ENCODE data around the gene DLG2.

Gene DLG2

DNA sequence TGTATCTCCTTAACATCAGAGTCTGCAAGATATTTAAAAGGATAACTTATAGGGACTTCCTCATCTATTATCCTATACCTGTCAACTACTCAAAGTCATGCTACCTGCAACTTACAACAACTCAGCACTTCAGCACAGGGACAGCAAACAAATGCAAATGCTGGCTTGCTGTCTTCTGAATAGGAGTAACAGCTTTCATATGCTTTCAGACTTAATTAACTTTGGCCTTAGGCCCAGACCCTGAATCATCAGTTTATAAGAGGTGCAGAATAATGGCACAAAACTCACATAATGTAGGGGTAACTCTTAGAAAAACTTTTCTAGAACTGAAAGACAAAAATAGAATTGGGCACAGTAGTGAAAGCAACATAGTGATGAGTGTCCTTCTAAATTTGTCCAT, 953.4 kb downstream of the DLG2 start:
- TF ChIP-seq, protein P1, sequence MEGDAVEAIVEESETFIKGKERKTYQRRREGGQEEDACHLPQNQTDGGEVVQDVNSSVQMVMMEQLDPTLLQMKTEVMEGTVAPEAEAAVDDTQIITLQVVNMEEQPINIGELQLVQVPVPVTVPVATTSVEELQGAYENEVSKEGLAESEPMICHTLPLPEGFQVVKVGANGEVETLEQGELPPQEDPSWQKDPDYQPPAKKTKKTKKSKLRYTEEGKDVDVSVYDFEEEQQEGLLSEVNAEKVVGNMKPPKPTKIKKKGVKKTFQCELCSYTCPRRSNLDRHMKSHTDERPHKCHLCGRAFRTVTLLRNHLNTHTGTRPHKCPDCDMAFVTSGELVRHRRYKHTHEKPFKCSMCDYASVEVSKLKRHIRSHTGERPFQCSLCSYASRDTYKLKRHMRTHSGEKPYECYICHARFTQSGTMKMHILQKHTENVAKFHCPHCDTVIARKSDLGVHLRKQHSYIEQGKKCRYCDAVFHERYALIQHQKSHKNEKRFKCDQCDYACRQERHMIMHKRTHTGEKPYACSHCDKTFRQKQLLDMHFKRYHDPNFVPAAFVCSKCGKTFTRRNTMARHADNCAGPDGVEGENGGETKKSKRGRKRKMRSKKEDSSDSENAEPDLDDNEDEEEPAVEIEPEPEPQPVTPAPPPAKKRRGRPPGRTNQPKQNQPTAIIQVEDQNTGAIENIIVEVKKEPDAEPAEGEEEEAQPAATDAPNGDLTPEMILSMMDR (IDR thresholded peaks at IDR 0.05), result no peak

DNA sequence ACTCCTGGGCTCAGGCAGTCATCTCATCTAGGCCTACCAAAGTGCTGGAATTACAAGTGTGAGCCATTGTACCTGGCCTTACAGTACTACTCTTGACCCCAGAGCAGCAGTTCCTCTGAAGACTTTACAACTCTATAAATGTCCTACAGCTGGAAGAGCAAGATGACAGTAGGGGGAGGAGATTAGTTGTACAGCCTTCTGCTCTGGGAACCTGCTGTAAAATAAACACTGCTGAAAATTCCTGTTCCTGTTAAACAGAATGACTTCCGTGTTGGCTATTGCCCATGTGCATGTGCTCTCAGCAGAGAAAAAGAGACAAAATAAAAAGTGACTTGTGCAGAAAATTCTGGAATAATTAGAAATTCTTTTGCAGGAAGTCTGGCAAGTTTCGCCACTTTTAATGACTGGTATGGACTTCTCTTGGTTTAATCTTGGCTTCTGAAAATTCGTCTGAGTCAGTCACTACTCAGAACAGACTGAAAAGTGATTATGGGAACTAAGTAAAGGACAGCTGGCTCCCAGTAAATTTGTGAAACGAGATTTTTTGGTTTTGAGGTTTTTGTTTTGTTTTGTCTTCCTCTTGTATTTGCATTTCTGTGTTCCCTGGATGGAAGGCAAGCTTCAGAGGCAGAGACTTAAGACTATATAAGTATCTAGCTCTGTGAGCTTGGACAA, 955.7 kb downstream of the DLG2 start:
- TF ChIP-seq, protein P1 (IDR thresholded peaks at IDR 0.05), result no peak

DNA sequence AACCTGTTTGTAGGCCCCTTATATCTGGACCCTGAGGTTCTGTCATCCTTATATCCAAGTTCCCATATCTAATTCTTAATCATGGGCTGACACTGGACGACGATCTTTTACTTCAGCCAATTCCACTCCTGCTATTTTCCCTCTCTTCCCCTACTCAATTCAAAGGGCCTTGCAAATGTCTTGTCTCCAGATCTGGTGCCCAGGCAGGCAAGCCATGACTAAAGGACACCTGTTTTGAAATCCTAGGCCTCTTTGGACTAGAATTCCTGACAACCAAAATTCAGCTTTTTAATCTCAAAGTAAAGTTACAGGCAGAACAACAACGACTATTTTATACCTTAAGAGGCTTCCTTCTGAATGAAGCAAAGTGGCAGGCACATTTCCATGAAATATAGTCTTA, 963.4 kb downstream of the DLG2 start:
- TF ChIP-seq, protein P1 (IDR thresholded peaks at IDR 0.05), result no peak

DNA sequence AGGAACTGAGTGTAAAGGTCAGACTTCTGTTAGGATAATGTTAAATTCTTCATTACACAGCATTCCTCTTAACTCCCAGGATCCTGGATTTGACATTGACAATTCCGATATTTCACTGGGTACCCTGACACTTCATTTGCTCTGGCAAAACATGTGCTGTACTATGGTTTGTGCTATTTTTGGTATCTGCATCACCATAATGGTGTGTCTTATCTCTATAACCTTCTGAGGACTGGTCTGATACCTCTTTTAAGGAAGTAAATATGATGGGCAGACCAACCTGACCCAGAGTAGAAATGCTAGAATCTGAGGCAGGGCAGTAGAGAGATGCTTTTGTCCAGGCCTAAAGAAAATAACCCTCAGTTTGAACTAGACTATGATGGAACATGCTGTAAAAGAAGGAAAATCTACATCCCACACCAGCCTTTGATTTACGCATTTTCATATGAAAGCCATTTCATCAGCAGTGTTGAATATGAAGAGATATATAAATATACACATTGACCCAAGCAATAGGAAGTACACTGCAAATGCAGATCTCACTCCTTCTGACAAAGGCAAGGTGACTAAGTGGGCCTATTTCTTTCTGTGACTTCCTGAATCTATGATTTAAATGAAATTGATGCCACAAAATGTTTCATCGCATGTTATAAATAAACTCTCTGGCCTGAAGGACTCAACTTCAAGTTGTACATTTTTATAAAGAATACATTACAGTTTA, 966.7 kb downstream of the DLG2 start:
- TF ChIP-seq, protein P1 (IDR thresholded peaks at IDR 0.05), result no peak

GRCh38 chr11:84655712-84656111, 971.4 kb downstream of the DLG2 start:
- TF ChIP-seq, protein P1 (IDR thresholded peaks at IDR 0.05), result no peak

DNA sequence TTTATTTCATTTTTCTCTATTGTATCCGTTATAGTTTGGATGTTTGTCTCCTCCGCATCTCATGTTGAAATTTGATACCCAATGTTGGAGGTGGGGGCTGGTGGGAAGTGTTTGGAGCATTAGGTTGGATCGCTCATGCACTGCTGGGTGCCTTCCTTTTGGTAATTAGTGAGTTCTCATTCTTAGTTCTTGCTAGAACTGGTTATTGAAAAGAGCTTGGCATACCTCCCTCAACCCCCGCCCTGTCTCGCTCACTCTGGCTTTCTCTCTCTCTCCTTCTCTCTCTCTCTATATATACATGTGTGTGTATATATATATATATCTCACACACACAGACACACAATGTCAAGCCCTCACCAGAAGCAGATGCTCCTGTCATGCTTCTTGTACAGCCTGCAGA, 978.7 kb downstream of the DLG2 start:
- TF ChIP-seq, protein P1 (IDR thresholded peaks at IDR 0.05), result no peak

DNA sequence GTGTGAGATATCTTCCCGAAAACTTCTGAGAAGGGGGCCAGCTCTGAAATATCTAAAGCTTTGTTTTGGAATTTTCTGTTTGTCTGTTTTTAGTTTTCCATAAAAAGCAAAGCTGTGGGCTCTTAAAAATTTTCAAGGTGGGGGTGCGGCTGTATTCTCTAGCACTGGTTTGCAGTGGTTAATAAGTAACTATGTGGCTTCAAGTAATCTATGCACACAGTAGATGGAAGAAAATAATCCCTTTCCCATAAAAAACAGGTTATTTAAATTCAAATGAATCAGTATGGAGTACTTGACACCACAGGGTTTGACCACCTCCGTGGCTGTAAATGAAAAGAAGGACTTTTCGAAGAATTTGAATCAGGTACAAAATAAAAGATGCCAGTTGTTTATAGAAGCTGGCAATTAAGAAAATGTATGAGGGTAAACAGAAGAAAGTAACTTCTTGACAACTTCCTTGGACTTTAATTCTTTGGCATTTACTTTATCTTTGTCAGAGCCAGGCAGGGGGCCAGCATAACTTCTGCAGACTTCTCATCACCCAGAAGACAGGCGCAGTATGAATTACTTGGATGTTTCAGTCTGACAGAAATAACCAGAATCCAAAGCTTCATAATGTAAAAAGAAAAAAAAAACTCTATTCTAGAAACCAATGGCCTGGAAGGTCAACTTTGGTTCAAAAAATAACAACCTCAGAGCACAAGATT, 981.0 kb downstream of the DLG2 start:
- TF ChIP-seq, protein P1 (IDR thresholded peaks at IDR 0.05), result no peak

Data from LNCAP (cell line).